ENCODE data around the gene CCNB2.

CCNB2 gene

GRCh38 chr15:59074607-59075006, 30.3 kb upstream of the CCNB2 start:
- Mint-ChIP-seq H3K9me3 (peaks cover 16% of the 10 kb centered on the region), H3K27me3 (ENCODE audit: low read depth) (no peaks in the 10 kb centered on the region), H3K27ac (no peak overlapping the region), H3K4me1 (no peaks in the 10 kb centered on the region), H3K4me3 (no peak overlapping the region), H3K36me3 (ENCODE audit: low read depth) (peaks cover 81% of the 10 kb centered on the region)
- TF ChIP-seq, protein P1, sequence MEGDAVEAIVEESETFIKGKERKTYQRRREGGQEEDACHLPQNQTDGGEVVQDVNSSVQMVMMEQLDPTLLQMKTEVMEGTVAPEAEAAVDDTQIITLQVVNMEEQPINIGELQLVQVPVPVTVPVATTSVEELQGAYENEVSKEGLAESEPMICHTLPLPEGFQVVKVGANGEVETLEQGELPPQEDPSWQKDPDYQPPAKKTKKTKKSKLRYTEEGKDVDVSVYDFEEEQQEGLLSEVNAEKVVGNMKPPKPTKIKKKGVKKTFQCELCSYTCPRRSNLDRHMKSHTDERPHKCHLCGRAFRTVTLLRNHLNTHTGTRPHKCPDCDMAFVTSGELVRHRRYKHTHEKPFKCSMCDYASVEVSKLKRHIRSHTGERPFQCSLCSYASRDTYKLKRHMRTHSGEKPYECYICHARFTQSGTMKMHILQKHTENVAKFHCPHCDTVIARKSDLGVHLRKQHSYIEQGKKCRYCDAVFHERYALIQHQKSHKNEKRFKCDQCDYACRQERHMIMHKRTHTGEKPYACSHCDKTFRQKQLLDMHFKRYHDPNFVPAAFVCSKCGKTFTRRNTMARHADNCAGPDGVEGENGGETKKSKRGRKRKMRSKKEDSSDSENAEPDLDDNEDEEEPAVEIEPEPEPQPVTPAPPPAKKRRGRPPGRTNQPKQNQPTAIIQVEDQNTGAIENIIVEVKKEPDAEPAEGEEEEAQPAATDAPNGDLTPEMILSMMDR (IDR thresholded peaks at IDR 0.05; ENCODE audit: unreplicated experiment in 3 of 3), result no peak

DNA sequence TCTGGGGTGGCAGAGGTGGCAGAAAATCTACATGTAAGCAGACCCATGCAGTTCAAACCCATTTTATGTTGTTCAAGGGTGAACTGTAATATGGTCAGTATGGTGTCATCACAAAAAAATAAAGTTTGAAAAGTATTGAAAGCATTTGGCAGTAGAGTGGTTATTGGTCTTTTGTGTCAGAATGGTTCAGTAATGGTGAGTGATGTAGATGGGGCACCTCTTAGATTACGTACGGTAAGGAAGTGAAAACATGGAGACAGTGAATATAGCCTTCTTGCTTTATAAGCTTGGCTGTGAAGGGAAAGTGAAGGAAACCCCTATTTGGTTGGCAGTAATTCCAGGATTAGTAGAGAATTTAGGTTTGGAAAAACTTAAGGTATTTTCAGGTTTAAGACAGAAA, 17.2 kb upstream of the CCNB2 start:
- H3K27me3 Mint-ChIP-seq (ENCODE audit: low read depth), result no peaks in the 10 kb centered on the region
- no peaks in the 10 kb centered on the region for H3K4me1 Mint-ChIP-seq
- TF ChIP-seq, protein P1 (IDR thresholded peaks at IDR 0.05; ENCODE audit: unreplicated experiment in 3 of 3), result no peak
- H3K4me3 Mint-ChIP-seq, result no peak overlapping the region
- peaks cover 62% of the 10 kb centered on the region for H3K36me3 Mint-ChIP-seq (ENCODE audit: low read depth)
- no peak overlapping the region for H3K27ac Mint-ChIP-seq
- no peaks in the 10 kb centered on the region for H3K9me3 Mint-ChIP-seq

GRCh38 chr15:59094077-59094476, 10.9 kb upstream of the CCNB2 start:
- TF ChIP-seq, protein P1 (IDR thresholded peaks at IDR 0.05; ENCODE audit: unreplicated experiment in 3 of 3), result no peak
- H3K4me1 Mint-ChIP-seq, result no peaks in the 10 kb centered on the region
- H3K9me3 Mint-ChIP-seq, result no peaks in the 10 kb centered on the region
- H3K27me3 Mint-ChIP-seq (ENCODE audit: low read depth), result no peaks in the 10 kb centered on the region
- H3K27ac Mint-ChIP-seq, result no peak overlapping the region
- peaks cover 43% of the 10 kb centered on the region for H3K36me3 Mint-ChIP-seq (ENCODE audit: low read depth)
- H3K4me3 Mint-ChIP-seq, result no peak overlapping the region

- Mint-ChIP-seq H3K36me3 (ENCODE audit: low read depth) (peaks cover 37% of the 10 kb centered on the region), H3K27ac (no peak overlapping the region), H3K27me3 (ENCODE audit: low read depth) (no peaks in the 10 kb centered on the region), H3K4me1 (no peaks in the 10 kb centered on the region), H3K9me3 (no peaks in the 10 kb centered on the region), H3K4me3 (no peak overlapping the region)
- TF ChIP-seq, protein P1 (IDR thresholded peaks at IDR 0.05; ENCODE audit: unreplicated experiment in 3 of 3), result no peak
Observed at GRCh38 chr15:59096429-59096828, 8.5 kb upstream of the CCNB2 start.

- Mint-ChIP-seq H3K9me3 (no peaks in the 10 kb centered on the region), H3K36me3 (ENCODE audit: low read depth) (peaks cover 23% of the 10 kb centered on the region), H3K4me1 (peaks cover 1% of the 10 kb centered on the region), H3K27me3 (ENCODE audit: low read depth) (no peaks in the 10 kb centered on the region), H3K4me3 (no peak overlapping the region), H3K27ac (no peak overlapping the region)
- TF ChIP-seq, protein P1 (IDR thresholded peaks at IDR 0.05; ENCODE audit: unreplicated experiment in 3 of 3), result no peak
Observed at GRCh38 chr15:59099162-59099685, 5.7 kb upstream of the CCNB2 start.

- peak overlapping the region; percentile 90 to 94 (median 92) for H3K4me3 Mint-ChIP-seq
- H3K27ac Mint-ChIP-seq, result peak overlapping the region; percentile 97 to 99 (median 98)
- H3K4me1 Mint-ChIP-seq, result peaks cover 13% of the 10 kb centered on the region
- H3K27me3 Mint-ChIP-seq (ENCODE audit: low read depth), result no peaks in the 10 kb centered on the region
- TF ChIP-seq, protein P1 (IDR thresholded peaks at IDR 0.05; ENCODE audit: unreplicated experiment in 3 of 3), result no peak
- H3K36me3 Mint-ChIP-seq (ENCODE audit: low read depth), result peaks cover 29% of the 10 kb centered on the region
- no peaks in the 10 kb centered on the region for H3K9me3 Mint-ChIP-seq
Observed at GRCh38 chr15:59104602-59104911, 389 bp upstream of the CCNB2 start.

Measured in nephron (organoid).